ENCODE results near the gene NYAP1. TPM values are rescaled to one million over a fixed set of nuclear protein-coding genes. Genes with fewer than 3 reads are reported as not detected.

NYAP1 gene
- polyA plus RNA-seq, 3 donors = 1.6 to 2.9 (median 2.4) TPM

DNA sequence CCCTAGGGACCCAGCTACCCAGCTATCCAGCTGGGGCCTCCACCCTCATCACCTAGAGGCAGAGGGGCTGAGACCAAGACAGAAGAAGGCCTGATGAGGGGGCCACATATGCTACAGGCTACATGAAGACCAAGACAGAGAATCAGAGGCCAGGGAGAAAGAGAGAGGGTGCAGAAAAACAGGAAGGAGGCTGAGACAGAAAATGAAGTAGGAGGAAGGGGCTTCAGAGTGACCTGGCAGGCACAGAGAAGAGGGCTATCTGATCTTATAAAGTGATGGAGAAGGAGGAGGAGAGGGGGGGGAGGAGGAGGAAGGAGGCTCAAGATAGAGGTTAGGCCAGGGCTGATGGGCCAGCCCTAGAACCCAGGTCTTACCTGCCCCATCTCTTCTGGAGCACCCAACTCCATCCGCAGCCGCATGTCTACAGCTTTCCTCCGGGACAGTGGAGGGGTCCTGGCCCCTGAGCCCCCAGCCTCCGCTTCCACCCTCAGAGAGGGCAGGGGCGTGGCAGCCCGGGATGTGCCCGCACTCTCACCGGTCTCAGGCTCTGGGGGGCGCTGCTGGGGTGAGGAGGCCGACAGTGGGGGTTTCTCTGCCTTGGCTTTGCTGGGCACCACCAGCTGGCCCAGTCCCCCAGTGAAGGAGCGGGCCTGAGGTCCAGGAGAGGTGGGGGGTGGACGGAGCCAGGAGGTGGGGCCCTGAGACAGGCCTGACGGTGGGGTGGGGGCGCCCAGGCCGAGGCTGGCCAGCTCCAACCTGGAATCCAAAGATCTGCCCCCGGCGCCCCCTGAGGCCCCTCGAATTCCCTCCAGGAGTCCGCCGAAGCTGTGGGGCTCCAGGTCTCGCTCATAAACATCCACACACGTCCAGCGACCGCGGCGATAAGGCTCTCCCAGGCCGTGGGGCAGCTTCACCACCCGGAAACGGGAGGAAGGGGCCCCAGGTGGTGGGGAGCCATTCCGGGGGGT, 6.5 kb upstream of the NYAP1 start:
- no peak for DNase-seq (ENCODE audit: extremely low read depth in 1 of 11, low read depth in 9 of 11, low spot score in 4 of 11)

DNA sequence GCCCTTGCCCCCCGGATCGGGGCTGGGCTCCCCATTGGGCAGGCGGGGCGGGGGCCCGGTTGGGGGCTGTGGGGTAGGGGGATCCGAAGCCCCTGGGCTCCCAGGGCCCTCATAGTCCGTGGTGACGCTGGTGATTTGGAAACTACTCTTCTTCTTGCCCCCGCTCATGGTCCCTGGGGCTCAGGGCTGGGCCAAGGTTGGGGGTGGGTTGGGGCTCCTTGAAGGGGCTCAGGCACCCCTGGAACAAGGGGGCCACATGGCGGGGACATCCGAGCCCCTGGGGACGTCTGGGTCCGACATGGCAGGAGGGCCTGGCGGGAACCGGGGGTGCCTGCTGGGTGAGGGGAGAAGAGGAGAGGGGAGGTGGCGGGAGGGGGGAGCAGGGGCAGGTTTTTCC, 5.9 kb upstream of the NYAP1 start:
- DNase-seq (ENCODE audit: extremely low read depth in 1 of 11, low read depth in 9 of 11, low spot score in 4 of 11) = no peak

DNA sequence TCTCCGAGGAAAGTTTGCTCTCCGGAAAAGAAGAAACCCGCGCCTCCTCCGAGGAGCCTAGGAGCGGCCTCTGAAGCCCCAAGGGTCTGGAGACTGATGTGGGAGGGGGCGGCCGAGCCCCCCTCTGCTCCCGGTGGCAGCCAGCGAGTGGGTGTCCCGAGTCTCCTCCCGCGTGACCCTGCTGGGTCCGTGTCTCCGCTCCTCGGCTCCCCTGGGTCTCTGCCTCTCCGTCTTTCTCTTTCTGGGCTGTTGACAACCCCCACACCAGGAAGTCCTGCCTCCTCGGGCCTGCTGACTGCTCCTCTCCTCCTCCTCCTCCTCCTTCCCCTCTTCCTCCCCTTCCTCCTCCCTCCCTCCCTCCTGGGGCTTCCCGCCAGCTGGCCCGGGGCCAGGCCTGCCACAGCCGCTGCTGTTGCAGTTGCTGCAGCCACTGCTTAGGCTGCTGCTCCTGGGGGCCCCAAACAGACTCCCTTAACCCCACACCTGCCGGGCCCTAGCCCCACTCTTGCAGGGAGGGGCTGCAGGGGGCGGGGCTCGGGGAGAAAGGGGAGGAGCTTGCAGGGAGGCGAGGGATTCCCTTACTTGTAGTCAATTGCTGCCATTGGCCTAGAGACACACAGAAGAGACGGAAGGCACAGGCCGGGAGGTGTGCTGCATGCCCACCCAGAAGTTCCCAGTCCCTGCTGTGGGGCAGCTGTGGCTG, 4.6 kb upstream of the NYAP1 start, which contains the start of gene TSC22D4:
Gene TSC22D4 (minus strand): TSS at position 257 of the 703 bp plus-strand sequence. CDS start 1,176 bp downstream, outside the sequence.
- peak; percentile 79 to 92 (median 87) for DNase-seq (ENCODE audit: extremely low read depth in 1 of 11, low read depth in 9 of 11, low spot score in 4 of 11)

DNA sequence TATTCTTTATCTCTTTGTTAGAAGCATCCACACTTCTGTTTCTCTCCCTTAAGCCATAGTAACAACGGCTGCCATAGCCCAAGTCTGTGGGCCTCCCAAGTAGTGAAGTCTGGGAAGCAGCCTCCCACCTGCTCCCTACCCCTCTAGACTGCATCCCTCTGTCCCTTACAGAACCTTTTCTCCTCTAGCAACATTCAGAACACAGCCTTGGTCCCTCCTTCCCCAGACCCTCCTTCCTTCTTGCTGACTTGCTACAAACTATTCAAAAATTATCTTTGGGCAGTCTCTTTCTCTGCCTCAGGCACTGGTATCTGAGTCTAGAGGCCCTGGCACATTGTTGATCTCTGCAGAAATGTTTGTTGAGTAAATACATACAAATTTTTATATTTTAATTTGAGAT, 2.3 kb upstream of the NYAP1 start:
- DNase-seq (ENCODE audit: extremely low read depth in 1 of 11, low read depth in 9 of 11, low spot score in 4 of 11) = no peak

DNA sequence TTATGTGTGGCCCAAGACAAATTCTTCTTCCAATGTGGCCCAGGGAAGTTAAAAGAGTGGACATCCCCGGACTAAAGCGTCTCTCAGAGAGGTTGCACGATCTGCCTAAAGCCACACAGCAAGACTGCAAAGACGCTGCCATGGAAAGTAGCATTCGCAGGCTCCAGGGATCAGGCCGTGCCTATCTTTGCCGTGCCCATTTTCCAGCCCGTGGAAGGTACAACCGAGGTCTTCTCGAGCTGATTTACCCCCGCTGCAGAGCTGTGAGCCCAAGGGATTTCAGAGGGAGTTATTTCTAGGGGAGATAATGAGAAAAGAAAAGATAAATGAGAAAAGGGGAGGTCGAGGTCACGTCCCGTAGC, 1.0 kb upstream of the NYAP1 start:
- no peak for DNase-seq (ENCODE audit: extremely low read depth in 1 of 11, low read depth in 9 of 11, low spot score in 4 of 11)

DNA sequence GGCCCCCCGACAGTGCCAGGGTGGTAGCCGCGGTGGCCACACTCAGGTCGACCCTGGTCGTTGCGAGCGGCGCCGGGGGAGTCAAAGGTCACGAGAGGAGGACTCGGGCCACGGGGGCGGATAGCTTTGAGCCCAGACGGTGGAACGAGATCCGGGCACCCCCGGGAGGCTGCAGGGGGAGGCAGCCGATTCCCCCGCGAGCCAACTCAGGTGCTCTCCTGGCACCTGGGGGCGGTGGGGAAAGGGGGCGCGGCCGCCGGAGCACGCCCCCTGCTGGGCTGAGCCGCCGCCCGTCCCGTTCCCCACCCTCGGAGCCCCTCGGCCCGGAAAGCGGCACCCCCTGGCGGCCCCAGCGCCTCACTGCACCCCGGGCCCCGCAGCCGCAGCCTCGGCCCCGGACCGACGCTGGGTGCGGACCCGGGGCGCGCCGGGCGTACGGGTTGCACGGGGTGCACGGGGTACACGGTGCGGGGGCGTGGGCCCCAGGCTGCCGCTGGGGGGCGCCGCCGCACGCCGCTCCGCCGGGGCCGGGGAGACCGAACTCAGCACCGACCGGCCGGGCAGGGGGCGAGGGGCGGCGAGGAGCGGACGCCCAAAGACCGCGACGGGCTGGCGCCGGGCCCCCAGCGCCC, 521 bp upstream of the NYAP1 start:
- peak in 5 of 11 donors; percentile 53 to 71 (median 66) for DNase-seq (ENCODE audit: extremely low read depth in 1 of 11, low read depth in 9 of 11, low spot score in 4 of 11)

DNA sequence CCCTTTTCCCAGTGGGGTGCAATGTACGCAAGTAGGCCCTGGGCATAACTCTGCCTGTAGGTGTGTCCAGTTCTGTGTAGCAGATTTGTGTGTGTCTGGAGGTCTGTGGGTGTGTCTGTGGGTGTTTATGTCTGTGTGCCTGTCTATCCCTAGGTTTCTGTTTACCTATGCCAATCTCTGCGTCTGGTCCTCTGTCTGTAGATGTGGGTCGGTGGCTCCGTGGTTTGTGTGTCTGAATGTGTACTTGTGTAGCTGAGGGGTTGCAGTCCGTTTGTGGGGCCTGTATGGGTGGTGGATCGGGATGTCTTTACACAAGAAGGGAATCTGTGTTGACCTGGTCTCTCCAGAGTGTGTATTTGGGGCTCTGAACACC, 932 bp downstream of the NYAP1 start:
- DNase-seq (ENCODE audit: extremely low read depth in 1 of 11, low read depth in 9 of 11, low spot score in 4 of 11) = no peak

DNA sequence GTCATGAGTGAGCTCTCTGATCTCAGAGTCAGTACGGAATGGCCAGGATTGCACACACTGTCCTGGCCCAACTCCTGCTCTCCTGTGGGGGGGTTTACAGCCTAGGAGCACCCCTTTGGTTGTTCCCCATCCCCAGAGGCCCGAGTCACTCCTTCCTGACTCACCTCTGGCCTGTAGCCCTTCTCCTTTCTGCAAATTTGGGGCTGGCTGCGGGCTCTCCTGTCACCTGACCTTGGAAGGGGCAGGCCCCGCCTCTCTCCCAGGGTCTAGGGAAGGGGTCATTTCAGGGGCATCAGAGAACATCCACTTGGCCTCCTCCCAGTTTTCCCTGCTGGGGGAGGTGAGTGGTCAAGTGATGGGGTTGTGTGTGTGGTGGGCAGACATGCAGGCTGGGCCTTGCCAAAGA, 1.7 kb downstream of the NYAP1 start:
- no peak for DNase-seq (ENCODE audit: extremely low read depth in 1 of 11, low read depth in 9 of 11, low spot score in 4 of 11)

DNA sequence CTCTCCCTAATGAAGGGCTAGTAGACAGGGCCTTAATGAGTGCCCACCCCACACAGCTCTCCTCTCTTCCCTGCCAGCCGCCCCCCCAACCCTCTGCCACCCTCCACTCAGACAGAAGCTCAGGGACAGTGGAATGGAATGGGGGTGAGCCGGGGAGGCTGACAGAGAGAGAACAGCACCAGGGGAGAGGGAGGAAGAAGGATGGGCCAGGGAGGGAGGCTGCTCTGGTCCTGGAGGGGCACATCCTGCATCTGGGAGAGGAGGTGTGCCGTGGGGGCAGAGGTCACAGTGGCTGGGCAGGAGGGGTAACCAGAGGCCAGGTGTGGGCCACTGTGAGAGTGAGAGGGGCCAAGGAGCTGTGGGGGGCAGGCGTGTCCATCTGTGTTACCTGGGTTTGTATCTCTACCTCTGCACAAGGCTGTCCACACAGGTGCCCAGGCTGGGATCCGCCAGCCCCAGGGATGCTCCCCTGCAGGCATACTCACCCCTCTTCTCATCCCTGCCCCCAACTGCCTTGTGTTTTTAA, 2.4 kb downstream of the NYAP1 start:
- DNase-seq (ENCODE audit: extremely low read depth in 1 of 11, low read depth in 9 of 11, low spot score in 4 of 11) = no peak

DNA sequence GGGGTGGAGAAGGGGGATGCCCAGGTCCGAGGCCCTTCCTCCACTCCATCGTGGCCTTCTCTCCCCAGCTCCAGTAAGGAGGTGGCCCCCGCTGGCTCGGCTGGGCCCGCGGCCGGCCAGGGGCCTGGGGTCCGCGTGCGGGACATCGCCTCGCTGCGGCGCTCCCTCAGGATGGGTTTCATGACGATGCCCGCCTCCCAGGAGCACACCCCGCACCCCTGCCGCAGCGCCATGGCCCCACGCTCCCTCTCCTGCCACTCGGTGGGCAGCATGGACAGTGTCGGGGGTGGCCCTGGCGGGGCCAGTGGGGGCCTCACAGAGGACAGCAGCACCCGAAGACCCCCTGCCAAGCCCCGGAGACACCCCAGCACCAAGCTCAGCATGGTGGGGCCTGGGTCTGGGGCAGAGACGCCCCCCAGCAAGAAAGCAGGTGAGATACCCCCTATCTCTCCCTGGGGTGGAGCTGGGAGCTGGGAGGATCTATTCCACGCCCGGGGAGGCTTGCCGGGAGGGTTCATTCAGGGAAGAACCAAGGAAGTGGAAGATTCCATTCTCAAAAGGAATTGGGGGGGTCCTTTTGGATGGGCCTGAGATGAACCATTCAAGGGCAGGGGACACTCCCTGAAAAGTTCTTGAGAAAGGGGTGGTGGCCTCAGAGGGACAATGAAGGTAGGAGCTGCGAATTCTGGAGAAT, 3.2 kb downstream of the NYAP1 start:
- no peak for DNase-seq (ENCODE audit: extremely low read depth in 1 of 11, low read depth in 9 of 11, low spot score in 4 of 11)

DNA sequence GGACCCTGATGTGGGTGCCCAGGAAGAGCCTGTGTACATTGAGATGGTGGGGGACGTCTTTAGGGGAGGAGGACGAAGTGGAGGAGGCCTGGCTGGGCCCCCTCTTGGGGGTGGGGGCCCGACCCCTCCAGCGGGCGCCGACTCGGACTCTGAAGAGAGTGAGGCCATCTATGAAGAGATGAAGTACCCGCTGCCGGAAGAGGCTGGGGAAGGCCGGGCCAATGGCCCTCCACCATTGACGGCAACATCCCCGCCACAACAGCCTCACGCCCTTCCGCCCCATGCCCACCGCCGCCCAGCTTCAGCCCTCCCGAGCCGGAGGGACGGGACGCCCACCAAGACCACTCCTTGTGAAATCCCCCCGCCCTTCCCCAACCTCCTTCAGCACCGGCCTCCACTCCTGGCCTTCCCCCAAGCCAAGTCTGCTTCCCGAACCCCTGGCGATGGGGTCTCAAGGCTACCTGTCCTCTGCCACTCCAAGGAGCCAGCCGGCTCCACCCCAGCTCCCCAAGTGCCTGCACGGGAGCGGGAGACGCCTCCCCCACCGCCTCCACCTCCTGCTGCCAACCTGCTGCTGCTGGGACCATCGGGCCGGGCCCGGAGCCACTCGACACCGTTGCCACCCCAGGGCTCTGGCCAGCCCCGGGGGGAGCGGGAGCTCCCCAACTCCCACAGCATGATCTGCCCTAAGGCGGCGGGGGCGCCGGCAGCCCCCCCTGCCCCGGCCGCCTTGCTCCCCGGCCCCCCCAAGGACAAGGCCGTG, 4.8 kb downstream of the NYAP1 start:
- no peak for DNase-seq (ENCODE audit: extremely low read depth in 1 of 11, low read depth in 9 of 11, low spot score in 4 of 11)

DNA sequence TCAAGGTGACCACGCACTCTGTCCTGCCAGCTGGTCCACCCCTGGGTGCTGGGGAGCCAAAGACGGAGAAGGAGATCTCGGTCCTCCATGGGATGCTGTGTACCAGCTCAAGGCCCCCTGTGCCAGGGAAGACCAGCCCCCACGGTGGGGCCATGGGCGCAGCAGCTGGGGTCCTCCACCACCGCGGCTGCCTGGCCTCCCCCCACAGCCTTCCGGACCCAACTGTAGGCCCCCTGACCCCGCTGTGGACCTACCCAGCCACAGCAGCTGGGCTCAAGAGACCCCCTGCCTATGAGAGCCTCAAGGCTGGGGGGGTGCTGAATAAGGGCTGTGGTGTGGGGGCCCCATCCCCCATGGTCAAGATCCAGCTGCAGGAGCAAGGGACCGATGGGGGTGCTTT, 5.4 kb downstream of the NYAP1 start:
- no peak for DNase-seq (ENCODE audit: extremely low read depth in 1 of 11, low read depth in 9 of 11, low spot score in 4 of 11)

DNA sequence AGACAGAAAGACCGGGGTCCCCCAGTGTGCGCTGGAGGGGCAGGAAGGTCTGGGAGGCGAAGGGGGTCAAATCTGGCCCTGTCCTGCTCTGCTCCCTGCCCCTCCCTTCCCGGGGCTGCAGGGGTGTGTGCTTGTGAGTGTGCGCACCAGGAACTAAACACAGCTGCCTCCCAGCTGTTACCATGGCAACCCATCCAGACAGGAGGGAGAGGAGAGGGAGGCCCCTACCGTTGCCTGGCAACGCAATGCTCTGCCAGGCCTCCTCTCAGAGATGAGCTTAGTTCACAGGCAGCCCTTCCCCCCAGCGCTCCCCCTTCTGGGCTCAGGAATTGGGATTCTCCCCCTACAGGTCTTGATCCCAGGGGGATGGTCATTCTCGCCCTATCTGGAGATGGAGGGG, 6.1 kb downstream of the NYAP1 start:
- peak; percentile 83 to 95 (median 93) for DNase-seq (ENCODE audit: extremely low read depth in 1 of 11, low read depth in 9 of 11, low spot score in 4 of 11)

DNA sequence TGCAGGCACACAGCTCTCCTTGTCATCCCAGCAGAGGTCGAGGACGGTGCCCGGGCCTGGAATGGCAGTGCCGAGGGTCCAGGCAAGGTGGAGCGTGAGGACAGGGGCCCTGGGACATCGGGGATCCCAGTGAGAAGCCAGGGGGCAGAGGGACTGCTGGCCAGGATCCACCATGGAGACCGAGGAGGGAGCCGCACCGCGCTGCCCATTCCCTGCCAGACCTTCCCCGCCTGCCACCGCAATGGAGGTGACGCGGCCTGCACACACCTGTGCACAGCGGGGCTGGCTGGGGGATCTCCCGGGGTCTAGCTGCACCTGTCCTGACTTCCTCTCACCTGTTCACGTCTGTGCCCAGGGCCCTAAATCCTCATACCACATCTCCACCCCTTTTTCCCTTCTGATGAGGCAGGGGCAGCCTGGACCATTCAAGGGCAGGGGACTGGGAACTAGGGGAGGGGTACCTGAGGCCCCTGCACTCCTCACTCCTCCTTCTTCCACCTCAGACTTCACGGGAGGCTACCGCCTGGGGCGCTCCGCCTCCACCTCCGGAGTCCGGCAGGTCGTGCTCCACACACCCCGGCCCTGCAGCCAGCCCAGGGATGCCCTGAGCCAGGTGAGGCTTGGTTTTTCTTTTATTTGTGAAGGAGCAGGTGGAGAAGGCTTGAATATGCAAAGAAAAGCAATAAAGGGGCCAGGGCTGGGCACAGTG, 6.9 kb downstream of the NYAP1 start:
- no peak for DNase-seq (ENCODE audit: extremely low read depth in 1 of 11, low read depth in 9 of 11, low spot score in 4 of 11)

DNA sequence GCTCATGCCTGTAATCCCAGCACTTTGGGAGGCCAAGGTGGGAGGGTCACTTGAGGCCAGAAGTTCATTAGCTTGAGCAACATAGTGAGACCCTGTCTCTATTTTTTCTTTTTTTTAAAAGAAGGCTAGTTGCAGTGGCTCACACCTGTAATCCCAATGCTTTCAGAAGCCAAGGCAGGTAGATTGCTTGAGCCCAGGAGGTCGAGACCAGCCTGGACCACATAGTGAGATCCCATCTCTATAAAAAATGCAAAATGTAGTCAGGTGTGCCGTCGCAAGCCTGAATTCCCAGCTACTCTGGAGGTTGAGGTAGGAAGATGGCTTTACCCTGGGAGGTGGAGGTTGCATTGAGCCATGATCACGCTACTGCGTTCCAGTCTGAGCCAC, 7.5 kb downstream of the NYAP1 start:
- no peak for DNase-seq (ENCODE audit: extremely low read depth in 1 of 11, low read depth in 9 of 11, low spot score in 4 of 11)

DNA sequence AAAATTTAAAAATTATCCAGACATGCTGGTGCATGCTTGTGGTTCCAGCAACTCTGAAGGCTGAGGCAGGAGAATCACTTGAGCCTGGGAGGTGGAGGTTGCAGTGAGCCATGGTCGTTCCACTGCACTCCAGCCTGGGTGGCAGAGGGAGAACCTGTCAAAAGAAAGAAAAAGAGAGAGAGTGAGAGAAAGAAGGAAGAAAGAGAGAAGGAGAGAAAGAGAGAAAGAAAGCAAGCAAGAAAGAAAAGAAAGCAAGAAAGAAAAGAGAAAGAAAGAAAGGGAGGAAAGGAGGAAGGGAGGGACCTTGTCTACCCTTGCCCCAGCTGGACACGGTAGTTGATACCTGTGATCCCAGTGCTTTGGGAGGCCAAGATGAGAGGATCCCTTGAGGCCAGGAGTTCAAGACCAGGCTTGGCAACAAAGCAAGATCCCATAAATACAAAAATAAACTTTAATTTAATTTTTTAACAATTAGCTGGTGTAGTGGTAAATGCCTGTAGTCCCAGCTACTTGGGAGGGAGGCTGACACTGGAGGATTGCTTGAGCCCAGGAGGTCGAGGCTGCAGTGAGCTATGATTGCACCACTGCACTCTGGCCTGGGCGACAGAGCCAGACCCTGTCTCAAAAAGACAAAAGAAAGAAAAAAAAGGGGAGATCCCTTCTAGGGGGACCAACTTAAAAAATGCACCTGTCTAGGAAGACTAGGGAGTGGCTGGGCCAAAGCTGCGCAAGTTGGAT, 9.2 kb downstream of the NYAP1 start:
- no peak for DNase-seq (ENCODE audit: extremely low read depth in 1 of 11, low read depth in 9 of 11, low spot score in 4 of 11)
